Erythroblast (primary cell): ENCODE results near the gene ALPK3.

Experiments
- DNase-seq, 2 experiments: peaks; one replicate each; lab custom pipeline; 2025; lab: John Stamatoyannopoulos, UW
- GATA1 ChIP-seq: IDR thresholded peaks from 2 replicates; pipeline ENCODE4 v1.6.1; 2011; ENCODE audit warnings: low read depth, mild to moderate bottlenecking, control low read depth, low read length, moderate library complexity
- POLR2A ChIP-seq: IDR thresholded peaks from 2 replicates; pipeline ENCODE4 v1.6.1; 2011; ENCODE audit warnings: mild to moderate bottlenecking, low read length

ALPK3 gene

DNA sequence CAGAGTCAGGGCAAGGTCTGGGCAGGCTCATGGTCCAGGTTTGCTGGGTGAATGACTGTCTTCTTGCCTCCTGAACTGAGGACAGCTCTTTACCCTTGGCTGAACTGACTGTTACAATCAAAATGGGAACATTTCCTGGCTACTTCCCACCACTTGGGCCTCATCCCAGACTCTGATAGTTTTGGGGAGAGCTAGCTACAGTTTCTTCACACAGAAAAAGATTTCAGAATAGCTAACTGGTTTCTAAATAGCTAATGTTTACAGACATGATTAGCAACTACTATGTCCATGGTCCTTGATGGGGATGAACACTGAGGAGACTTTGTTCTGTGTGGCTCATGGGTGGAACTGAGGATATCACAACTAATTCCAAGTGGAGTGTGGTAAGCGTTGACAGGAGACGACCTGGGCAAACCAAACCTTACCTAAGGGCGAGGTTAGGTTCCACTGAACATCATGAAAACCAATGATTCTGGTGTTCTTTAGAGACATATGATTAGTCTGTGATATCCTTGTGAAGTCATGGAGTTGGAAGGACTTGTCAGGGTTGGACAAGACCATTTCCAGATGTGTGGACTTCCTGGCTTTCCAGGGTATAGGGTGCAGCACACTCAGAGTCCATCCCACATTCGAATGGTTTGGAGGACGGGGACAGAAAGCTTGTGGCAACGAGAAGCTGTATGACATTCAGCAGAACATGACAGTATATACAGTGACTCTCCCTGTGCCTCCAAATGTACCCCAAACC lies 7.3 kb downstream of the ALPK3 start:
- no peak for DNase-seq
- no peak for TF ChIP-seq GATA1
- no peak for TF ChIP-seq POLR2A

DNA sequence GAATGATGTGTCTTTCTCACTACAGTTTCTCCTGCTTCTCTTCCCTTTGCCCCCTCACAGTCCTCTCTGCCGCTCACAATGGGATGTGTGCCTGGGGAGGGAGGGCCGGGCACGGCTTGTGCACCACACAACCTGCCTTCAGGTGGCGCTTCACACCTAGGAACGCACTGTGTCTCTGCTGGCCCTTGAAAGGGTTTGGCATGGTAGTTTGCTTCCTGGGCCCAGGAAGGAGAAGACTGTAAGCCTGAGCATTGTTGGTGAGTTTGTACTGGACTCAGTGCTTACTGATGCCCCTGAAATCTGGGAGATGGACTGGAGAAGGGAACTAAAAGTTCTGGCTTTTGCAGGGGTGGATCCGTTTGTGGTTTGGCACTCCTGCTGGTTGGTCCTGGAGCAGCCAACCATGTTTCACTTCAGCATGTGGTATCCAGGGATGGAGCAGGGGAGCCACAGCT lies 9.2 kb downstream of the ALPK3 start:
- TF ChIP-seq POLR2A (no peak), GATA1 (no peak)
- peak; percentile 13 to 14 for DNase-seq

- TF ChIP-seq POLR2A (no peak), GATA1 (no peak)
- no peak for DNase-seq
Measured at GRCh38 chr15:84827246-84827645, 10.1 kb downstream of the ALPK3 start.

DNA sequence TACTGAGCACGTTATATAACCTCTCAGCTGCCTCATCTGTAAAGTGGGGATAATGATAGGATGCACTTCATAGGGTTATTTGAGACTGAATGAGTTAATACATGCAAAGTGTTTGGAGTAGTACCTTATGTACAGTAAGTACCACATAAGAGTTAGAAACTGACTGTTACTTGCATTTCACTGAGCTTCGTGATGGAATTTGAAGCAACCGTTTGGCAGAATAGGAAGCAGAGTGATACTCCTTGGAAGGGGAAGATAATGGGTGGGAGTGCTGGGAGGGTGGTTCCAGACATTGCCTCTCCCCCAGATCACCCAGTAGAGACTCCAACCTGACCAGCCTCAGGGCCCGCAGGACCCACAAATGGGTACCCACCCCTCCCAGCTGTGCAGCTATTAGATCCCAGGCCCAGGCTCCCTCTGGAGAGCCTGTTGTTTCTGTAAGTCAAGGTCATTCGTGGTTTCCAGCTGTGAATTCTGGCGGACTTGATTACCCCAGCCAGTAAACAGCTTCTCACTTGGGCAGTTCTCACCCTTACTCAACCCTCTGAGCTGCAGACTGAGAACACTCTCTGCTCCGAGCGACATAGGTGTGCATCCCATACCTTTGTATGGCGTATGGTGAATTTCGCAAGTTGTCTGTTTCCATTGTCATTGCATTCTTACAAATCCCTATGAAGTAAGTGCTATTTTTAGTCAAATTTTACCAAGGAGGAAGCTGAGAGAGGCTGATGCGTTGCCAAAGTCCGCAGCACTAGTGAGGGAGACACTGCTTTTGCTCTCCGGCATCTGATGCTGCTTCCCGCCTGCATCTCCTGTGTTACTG lies 11.1 kb downstream of the ALPK3 start:
- no peak for DNase-seq
- TF ChIP-seq GATA1, result no peak

GRCh38 chr15:84829428-84829827 lies 12.3 kb downstream of the ALPK3 start:
- TF ChIP-seq GATA1 (no peak), POLR2A (no peak)
- no peak for DNase-seq

DNA sequence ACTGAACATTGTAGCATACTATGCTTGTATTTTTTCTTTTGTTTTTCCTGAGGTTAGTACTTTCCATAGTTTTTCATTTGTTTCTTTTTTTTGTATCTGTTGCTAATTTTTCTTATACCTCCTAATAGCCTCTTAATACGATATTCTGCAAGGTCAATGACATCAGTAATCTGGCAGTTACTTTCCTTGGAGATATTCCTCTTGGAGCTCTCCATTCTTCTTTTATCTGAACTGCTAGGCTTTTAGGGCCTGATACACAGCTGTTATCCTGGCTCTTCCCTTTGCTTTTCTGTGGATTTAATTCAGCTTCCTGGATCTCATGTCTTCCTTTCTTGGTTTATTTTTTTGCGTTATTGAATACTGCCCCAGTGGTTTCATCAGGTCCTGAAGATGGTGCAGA lies 12.9 kb downstream of the ALPK3 start:
- TF ChIP-seq POLR2A (no peak), GATA1 (no peak)
- DNase-seq, result no peak

- no peak for TF ChIP-seq POLR2A
- TF ChIP-seq GATA1, result no peak
- DNase-seq, result no peak
Measured at GRCh38 chr15:84831028-84831427, 13.9 kb downstream of the ALPK3 start.

DNA sequence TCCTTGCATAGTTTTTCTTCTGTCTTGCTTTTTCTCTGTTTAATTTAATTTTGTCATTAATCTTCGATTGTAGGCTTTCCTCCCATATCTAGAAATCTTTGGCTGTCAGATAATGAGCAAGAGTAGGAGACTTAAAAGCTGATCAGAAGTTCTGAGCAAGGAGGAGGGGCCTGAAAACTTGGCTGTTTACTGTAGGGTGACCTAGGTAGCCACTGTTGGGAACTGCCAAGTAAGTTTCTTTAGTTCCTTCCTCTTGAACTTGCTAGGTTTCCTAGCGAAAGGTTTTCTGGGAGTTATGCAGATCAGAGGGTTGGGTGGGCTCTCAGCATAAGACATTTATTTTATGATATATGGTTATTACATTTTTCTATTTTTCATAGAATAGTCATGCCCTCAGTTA lies 14.5 kb downstream of the ALPK3 start:
- no peak for TF ChIP-seq GATA1
- no peak for TF ChIP-seq POLR2A
- DNase-seq, result no peak

- TF ChIP-seq GATA1 (no peak), POLR2A (no peak)
- no peak for DNase-seq
Measured at GRCh38 chr15:84832448-84833040, 15.4 kb downstream of the ALPK3 start.

GRCh38 chr15:84833447-84834228 lies 16.5 kb downstream of the ALPK3 start:
- TF ChIP-seq GATA1, result no peak
- TF ChIP-seq POLR2A, result no peak
- DNase-seq, result no peak

GRCh38 chr15:84834229-84834955 lies 17.2 kb downstream of the ALPK3 start:
- no peak for TF ChIP-seq GATA1
- no peak for TF ChIP-seq POLR2A
- DNase-seq, result no peak

- TF ChIP-seq GATA1, result no peak
- no peak for TF ChIP-seq POLR2A
- DNase-seq, result no peak
Measured at GRCh38 chr15:84834969-84835368, 17.8 kb downstream of the ALPK3 start.
